ENCODE data around the gene CD48.
"Not testable (repeated sequence)": the region's sequence is repeated elsewhere in the genome, so short reads cannot be mapped to it uniquely, and the experiment has no call there.

CD48 gene

GRCh38 chr1:160741612-160742348 is 30.2 kb upstream of the CD48 start:
- no peak for DNase-seq (ENCODE audit: low read depth in 3 of 3)

- DNase-seq (ENCODE audit: low read depth in 3 of 3): no peak
These were observed 29.5 kb upstream of the CD48 start for GRCh38 chr1:160741092-160741501.

- DNase-seq (ENCODE audit: low read depth in 3 of 3): no peak
These were observed 28.6 kb upstream of the CD48 start for GRCh38 chr1:160740133-160740688.

GRCh38 chr1:160739098-160739511 is 27.5 kb upstream of the CD48 start, which contains the start of gene SLAMF7:
Gene SLAMF7 (plus strand): TSS chr1:160739247. CDS start chr1:160739302, 55 bp downstream.
- DNase-seq (ENCODE audit: low read depth in 3 of 3): no peak

DNA sequence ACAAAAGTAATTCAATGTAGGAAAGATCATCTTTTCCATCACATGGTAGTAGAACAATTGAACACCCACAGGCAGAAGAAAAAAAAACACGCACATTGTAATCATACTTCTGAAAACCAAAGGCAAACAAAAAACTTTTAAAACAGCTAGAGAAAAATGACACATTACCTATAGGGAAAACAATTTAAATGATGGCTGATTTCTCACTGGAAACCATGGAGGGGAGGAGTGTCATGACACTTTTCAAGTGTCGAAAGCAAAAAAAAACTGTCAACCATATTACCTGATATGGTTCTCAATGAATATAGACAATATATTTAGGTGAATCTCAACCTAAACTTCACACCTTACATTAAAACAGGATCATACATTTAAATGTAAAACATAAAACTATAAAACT is 26.6 kb upstream of the CD48 start:
- DNase-seq (ENCODE audit: low read depth in 3 of 3): no peak

GRCh38 chr1:160734301-160734700 is 22.7 kb upstream of the CD48 start:
- DNase-seq (ENCODE audit: low read depth in 3 of 3): no peak

DNA sequence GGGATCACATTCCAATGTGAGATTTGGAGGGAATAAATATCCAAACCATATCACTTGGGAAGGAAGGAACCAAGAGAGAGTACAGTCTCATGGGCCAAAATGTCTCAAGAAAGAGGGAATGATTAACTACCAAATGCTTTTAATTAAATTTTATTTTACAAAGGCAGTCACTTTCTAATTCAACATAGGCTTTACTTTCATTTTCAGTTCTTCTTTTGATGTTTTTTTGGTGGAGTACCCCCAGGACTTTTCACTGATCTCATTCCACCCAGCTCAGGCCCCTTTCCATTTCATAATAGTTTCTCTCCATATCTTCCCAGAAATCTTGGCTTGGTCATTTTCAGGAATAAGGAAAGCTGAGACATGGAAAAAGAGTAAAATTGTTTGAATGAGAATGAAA is 22.3 kb upstream of the CD48 start:
- DNase-seq (ENCODE audit: low read depth in 3 of 3): no peak

DNA sequence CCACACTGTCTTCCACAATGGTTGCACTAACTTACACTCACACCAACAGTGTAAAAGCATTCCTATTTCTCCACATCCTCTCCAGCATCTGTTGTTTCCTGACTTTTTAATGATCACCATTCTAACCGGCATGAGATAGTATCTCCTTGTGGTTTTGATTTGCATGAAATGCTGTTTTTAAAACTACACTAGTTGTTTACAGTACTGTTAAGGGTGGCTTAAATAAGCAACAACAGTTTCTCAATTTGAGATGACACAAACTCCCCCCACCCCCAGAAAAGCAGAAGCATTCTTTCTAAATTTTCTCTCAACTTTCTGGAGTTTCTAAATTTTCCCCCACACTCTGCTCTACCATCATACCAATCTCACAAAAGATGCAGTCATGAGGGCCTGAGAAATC is 20.4 kb upstream of the CD48 start:
- no peak for DNase-seq (ENCODE audit: low read depth in 3 of 3)

- DNase-seq (ENCODE audit: low read depth in 3 of 3): not testable (repeated sequence)
These were observed 19.9 kb upstream of the CD48 start for GRCh38 chr1:160731564-160731963.

- DNase-seq (ENCODE audit: low read depth in 3 of 3): no peak
These were observed 15.7 kb upstream of the CD48 start for GRCh38 chr1:160727316-160727640.

DNA sequence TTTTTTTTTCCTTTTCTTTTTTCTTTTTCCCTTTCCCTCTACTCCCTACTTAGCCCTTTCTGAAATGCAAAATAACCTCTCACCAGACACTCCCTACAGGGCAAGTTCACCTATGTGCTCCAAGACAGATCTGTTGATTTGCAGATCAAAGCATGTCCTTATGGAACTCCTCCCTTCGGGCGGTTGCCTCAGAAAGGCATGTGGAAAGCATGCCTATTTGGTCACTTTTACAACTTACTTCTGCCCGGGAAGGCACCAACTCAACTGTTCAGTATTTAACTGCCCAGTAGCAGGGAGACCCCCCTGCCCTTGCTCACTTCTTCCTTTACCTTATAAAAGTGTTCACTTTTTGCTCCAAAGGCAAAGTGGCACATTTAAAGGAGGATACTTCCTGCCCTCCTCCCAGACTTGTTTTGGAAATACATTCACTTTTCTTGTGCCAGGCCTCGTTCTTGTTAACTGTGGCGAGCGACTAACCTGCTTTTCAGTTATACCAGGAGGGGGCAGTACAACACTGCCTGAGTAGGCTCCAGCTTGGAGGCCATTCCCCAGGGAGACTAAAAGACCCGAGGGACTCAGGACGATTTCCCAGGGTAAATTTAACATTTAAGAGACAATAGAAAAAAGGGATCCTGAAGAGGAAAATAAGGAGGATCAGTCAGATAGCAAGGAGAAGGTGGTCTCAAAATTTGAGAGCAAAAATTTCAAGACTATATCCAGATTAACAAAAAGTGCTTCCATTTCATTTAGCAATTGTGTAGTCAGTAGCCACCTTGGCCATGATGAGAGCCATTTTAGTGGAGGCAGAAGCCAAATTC is 15.1 kb upstream of the CD48 start:
- DNase-seq (ENCODE audit: low read depth in 3 of 3): peak in 2 of 3 donors; percentile 48 to 57

GRCh38 chr1:160726114-160726497 is 14.5 kb upstream of the CD48 start:
- no peak for DNase-seq (ENCODE audit: low read depth in 3 of 3)

GRCh38 chr1:160724465-160725242 is 13.0 kb upstream of the CD48 start:
- DNase-seq (ENCODE audit: low read depth in 3 of 3): no peak

DNA sequence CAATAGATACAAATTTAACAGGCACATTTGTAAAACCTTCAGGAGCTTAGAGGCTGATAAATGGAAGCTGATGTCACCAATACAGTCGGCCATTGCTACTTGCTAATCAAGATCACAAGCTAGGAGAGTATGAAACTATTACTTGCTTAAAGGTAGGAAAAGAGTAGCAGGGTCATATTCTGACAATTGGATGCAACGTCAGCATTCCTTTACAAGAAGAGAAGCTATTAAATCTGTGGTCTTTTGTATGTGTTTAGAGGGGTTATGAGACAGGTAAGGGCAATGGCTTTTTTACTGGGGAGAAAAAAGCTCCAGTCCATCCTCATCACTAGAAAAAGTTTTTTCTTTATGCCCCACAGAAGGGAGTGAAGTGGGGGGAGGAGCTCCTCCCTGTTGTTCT is 11.7 kb upstream of the CD48 start:
- DNase-seq (ENCODE audit: low read depth in 3 of 3): no peak

DNA sequence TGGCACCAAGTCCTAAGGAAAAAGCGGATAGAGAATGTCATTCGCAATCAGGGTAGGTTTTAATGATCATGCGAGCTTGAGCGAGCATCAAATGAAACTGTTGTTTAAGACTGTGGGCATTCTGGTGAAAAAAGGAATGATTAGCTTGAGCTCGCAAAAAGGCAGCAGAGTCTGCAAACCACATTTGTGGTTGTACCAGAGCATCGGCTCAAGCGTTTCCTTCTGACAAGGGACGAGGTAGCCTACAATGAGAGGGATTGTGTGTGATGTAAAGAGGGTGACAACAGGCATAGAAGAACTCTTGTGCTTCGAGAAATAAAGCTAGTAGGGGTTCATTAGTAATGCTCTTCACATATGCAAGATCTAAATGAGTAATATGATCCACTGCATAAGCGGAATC is 11.1 kb upstream of the CD48 start:
- DNase-seq (ENCODE audit: low read depth in 3 of 3): no peak

- no peak for DNase-seq (ENCODE audit: low read depth in 3 of 3)
These were observed 9.9 kb upstream of the CD48 start for GRCh38 chr1:160721473-160721872.

DNA sequence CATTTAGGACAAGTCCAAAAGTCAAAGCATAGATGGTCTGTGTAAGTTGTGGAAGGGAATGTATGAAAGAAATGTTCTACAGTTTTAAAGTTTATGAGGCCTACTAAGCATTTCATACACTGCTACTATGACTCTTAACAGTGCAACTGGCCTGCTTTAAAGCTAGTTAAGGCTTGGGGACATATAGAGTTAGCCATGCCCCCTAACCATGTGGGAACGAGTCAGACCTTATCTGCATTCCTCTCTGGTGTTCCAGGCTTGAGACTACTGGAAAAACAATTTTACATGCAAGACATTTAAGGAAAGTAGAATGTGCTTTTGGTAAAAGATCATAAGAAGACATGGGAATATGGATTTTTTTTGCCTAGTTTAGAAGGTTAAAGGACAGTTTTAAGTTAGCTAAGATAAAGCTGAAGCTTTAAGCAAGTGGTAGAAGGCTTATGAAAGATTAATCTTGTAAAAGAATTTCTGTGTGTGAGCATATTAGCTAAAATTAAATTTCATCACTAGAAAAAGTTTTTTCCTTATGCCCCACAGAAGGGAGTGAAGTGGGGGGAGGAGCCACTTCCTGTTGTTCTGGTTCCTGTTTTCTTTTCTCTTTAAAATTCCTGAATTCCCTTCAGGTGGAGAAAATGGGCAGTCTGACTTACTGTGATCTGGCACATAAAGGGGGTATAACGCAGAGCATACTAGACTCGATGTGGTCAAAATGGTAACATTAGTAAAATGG is 8.9 kb upstream of the CD48 start:
- no peak for DNase-seq (ENCODE audit: low read depth in 3 of 3)

GRCh38 chr1:160718210-160718609 is 6.6 kb upstream of the CD48 start:
- no peak for DNase-seq (ENCODE audit: low read depth in 3 of 3)

GRCh38 chr1:160717306-160717705 is 5.7 kb upstream of the CD48 start:
- DNase-seq (ENCODE audit: low read depth in 3 of 3): no peak

DNA sequence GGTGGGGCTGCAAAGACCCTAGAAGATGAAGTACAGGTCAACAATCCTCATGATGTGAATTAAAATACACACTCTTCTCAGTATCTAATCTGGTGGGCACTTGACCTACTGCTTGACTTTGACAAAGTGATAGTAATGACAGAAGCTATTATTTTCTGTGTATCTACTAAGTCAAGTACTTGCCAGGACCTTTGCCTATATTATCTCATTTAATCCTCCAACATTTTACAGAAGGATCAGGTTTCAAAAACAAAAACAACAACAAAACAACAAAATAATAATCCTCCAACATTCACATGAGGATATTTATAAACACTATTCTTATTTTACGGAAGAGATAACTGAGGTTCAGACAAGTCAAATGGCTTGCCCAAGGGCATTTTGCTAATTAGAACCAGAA is 4.4 kb upstream of the CD48 start:
- no peak for DNase-seq (ENCODE audit: low read depth in 3 of 3)

GRCh38 chr1:160714034-160714648 is 2.5 kb upstream of the CD48 start:
- DNase-seq (ENCODE audit: low read depth in 3 of 3): not testable (repeated sequence)

Data from stimulated activated CD4-positive, alpha-beta T cell treated with anti-CD3 and anti-CD28 coated beads, TNF-alpha, amount 100 ng/mL, for 48 hours (primary cell).